ENCODE results near the gene RTN4R.
A peak's percentile ranks its signal among the peaks of the same experiment; 100 is the strongest.
"Not testable (repeated sequence)": the region's sequence is repeated elsewhere in the genome, so short reads cannot be mapped to it uniquely, and the experiment has no call there.

Gene RTN4R

GRCh38 chr22:20285473-20286311 is 17.6 kb upstream of the RTN4R start:
- peak; percentile 10 for DNase-seq

- no peak for DNase-seq
These were observed 16.5 kb upstream of the RTN4R start for GRCh38 chr22:20284471-20285086.

- DNase-seq = no peak
These were observed 15.6 kb upstream of the RTN4R start for GRCh38 chr22:20283674-20284066.

- no peak for DNase-seq
These were observed 15.0 kb upstream of the RTN4R start for GRCh38 chr22:20282901-20283673.

- no peak for DNase-seq
These were observed 13.8 kb upstream of the RTN4R start for GRCh38 chr22:20281891-20282290.

DNA sequence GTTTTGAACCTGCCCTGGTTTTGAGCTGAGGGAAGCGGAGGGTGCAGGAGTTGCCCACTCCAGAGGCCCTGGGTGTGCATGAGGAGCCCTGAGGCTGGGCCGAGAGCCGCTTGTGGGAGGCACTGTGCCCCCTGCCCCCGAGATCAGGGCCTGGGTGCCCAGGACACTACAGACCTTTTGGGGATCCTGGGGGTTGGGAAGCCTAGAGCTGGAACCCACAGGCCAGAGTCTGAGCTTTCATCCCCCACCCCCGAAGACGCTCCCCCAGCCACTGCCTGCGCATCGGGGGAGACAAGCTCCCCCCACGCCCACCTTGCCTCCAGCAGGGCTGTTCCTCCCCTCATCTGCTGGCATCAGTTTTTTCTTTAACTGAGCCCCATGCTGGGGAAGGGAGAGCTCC is 13.4 kb upstream of the RTN4R start:
- DNase-seq = not testable (repeated sequence)

- no peak for DNase-seq
These were observed 12.7 kb upstream of the RTN4R start for GRCh38 chr22:20280866-20281265.

DNA sequence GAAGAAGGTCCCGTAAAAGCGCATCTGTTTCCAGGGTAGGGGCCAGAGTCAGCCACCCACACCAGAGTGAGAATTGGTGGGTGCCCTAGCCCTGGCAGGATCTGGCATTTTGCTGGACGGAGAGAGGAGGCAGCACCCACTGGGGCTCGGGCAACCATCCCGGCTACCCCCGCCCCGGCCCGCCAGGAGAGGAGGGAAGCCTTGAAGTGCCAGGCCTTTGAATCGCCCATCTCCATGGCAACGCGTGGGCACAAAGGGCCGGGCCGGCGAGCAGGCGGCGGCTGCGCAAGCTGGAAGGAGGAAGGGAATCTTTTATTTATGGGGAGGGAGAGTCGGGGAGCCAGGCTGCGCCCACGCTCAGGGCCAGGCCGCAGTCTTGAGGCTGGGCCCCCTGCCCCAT is 12.0 kb upstream of the RTN4R start:
- peak; percentile 7 for DNase-seq

DNA sequence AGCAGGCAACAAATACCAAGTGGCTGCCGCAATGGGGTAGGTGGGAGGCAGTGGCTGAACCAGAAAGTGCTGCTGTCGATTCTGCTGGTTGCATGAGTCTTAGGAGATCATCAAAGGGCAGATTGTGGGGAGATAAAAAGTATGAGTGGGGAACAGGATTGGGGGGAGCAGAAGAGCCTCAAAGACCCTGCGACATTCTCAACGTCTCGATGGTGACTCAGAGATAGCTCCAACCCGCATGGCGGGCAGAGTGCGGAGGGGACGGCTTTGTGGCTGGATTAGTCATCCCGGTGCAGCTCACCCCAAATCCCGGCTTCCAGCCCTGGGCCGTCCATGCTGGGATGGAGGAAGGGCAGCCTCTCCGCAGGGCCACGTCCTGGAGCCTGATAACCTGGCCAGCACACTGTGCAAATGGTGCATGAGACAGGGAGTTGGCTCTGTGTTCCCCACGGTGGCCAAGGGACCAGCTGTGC is 11.6 kb upstream of the RTN4R start:
- no peak for DNase-seq

- DNase-seq = not testable (repeated sequence)
These were observed 10.8 kb upstream of the RTN4R start for GRCh38 chr22:20278726-20279490.

- DNase-seq = not testable (repeated sequence)
These were observed 10.0 kb upstream of the RTN4R start for GRCh38 chr22:20277936-20278635.

GRCh38 chr22:20276468-20276867 is 8.3 kb upstream of the RTN4R start:
- no peak for DNase-seq

GRCh38 chr22:20275836-20276235 is 7.7 kb upstream of the RTN4R start:
- no peak for DNase-seq

GRCh38 chr22:20275325-20275724 is 7.2 kb upstream of the RTN4R start:
- DNase-seq = not testable (repeated sequence)

DNA sequence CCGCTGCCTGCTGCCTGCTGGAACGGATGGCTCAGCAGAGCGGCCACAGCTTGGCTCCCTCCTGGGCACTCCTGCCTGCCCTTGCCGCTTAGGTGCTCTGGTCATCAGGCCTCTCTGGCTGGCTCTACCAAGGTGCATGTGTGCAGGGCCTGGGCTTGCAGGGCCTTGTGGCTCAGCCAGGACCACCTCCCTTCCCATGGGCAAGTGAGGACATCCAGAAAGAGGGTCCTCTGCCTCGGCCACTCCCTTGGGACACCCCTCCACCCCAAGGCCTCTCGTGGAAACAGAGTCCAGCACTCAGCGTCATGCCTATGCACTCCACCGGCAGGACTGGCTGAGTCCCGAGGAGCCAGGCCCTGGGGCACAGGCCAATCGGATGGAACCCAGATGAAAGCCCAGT is 6.3 kb upstream of the RTN4R start:
- not testable (repeated sequence) for DNase-seq

DNA sequence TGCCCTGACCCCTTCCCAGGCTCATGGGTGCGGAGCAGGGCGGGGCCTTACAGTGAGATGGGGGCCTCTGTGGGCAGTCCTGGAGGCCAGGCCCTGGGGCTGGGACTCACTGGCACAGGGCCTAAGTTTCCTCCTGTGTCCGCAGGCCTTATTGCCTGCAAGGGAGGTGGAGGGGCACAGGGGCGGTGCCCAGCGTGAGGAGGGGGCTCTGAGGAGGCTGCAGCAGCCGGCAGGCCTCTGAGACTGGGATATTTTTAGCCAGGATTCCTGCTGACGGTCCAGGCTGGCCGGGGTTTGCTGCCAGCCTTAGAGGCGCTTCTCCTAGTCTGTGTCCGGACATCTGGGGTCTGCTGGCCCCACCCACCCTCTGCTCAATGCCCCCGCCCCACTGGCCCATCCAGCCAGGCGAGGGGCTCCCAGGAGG is 5.7 kb upstream of the RTN4R start:
- DNase-seq = no peak

DNA sequence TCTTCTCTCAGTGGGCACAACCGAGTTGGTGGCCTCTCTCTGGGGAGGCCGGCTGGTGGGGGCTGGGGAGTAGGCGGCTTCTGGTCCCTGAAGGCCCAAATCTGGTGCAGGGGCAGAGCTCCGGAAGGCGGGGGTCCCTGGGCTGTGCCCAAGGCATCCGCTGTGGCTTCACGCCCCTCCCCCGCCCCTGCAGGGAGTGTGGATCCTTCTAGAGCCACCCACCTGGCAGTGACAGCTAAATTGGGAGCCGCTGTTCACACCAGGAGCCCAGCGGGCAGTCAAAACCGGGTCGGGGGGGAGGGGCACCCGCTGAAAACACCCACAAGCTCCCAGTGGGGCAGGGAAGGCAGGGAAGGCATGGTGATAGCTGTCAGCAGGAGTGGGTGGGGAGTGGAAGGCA is 4.6 kb upstream of the RTN4R start:
- DNase-seq = no peak

DNA sequence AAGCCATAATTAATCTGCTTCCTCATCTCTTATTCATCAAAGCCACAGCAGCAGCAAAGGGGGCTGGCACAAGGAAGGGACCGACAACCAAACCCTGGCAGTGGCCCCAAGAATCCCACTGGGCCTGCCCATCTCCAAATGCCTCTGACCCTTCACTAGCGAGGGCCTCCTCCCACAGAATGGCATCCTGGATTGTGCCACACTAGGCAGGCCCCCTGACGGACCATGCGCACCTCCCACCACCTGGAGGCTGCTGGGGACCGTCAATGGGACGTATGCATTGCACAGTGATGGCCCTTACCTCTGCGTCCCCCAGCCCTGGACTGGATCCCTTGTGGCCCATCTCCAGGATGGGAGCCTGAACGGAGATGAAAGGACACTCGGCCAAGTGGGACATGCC is 4.1 kb upstream of the RTN4R start:
- no peak for DNase-seq

DNA sequence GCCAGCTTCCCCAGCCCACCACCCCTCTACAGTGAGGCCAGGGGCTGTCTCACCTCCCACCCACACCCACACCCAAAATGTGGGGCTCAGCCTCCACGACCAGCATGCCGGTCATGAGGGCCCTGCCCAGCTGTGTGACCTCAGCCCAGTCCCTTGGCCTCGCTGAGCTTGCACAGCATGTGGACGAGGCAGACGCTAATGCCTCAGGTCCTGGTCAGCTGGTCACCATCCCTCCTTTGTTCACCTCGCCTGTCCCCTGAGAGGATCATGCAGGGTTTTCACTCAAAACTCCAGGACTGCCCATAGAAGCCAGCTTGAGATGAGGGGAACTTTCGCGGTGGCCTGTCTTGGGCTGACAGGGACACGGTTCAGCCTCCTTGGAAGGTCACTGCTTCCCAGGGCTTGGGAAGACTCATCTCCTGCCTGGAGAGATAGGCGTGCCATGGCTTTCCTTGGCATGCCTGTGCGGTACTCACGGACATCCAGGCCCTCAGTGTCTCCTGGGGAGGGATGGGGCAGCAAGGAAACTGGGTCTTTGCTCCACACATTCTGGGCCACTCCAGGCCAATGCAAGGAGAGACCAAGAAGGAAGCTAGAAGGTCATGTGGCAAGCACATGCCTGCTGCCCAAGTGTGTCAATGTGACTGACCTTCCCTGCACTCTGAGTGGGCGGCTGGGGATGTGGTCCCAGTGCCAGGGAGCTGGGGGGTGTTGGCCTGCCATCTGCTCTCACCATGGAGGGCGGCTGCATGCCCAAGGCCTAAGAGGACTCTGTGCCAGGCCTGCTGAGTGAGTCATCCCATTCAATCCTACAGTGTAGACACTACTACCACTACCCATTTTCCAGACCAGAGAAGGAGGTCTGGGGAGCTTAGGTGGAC is 3.2 kb upstream of the RTN4R start:
- no peak for DNase-seq

GRCh38 chr22:20270190-20271113 is 2.3 kb upstream of the RTN4R start:
- DNase-seq = not testable (repeated sequence)

Data from NCI-H2029 (cell line).